Measurements from ENCODE around the gene MRPL28. TPM values are rescaled to one million over a fixed set of nuclear protein-coding genes. Genes with fewer than 3 reads are reported as not detected.

MRPL28 gene
- total RNA-seq, 4 donors from 2014 or later, result 58.3 to 73.4 (median 61.3) TPM

- Histone ChIP-seq H3K4me3 (no peak overlapping the region), H3K27ac (no peak overlapping the region), H3K9me3 (no peaks in the 10 kb centered on the region), H3K36me3 (peaks cover 0 to 22% (median 0%) of the 10 kb centered on the region in 3 donors), H3K4me1 (peaks cover 0 to 18% (median 12%) of the 10 kb centered on the region in 4 donors), H3K27me3 (no peaks in the 10 kb centered on the region)
- no peak for DNase-seq
- TF ChIP-seq CTCF (IDR thresholded peaks at IDR 0.05) (no peak), POLR2A (IDR thresholded peaks at IDR 0.05) (no peak)
Measured at GRCh38 chr16:321532-321931, 48.8 kb downstream of the MRPL28 start.

GRCh38 chr16:320206-320605 is 50.1 kb downstream of the MRPL28 start:
- Histone ChIP-seq H3K4me1 (peaks cover 0 to 7% (median 2%) of the 10 kb centered on the region in 4 donors), H3K4me3 (no peak overlapping the region), H3K27me3 (no peaks in the 10 kb centered on the region), H3K36me3 (peaks cover 0 to 22% (median 0%) of the 10 kb centered on the region in 3 donors), H3K9me3 (no peaks in the 10 kb centered on the region), H3K27ac (no peak overlapping the region)
- TF ChIP-seq CTCF (IDR thresholded peaks at IDR 0.05) (no peak), POLR2A (IDR thresholded peaks at IDR 0.05) (no peak)
- no peak for DNase-seq

- Histone ChIP-seq H3K27me3 (no peaks in the 10 kb centered on the region), H3K9me3 (no peaks in the 10 kb centered on the region), H3K4me1 (no peaks in the 10 kb centered on the region), H3K36me3 (peaks cover 0 to 35% (median 0%) of the 10 kb centered on the region in 3 donors), H3K4me3 (no peak overlapping the region), H3K27ac (no peak overlapping the region)
- peak in 2 of 6 experiments; percentile 7 to 14 for TF ChIP-seq CTCF (IDR thresholded peaks at IDR 0.05)
- TF ChIP-seq POLR2A (IDR thresholded peaks at IDR 0.05), result no peak
- DNase-seq, result no peak
Measured at GRCh38 chr16:318628-319027, 51.7 kb downstream of the MRPL28 start.

GRCh38 chr16:317583-317982 is 52.8 kb downstream of the MRPL28 start:
- H3K27me3 ChIP-seq, result no peaks in the 10 kb centered on the region
- no peak overlapping the region for H3K4me3 ChIP-seq
- DNase-seq, result no peak
- TF ChIP-seq CTCF (IDR thresholded peaks at IDR 0.05) (no peak), POLR2A (IDR thresholded peaks at IDR 0.05) (no peak)
- H3K4me1 ChIP-seq, result no peaks in the 10 kb centered on the region
- peaks cover 0 to 46% (median 0%) of the 10 kb centered on the region in 3 donors for H3K36me3 ChIP-seq
- H3K9me3 ChIP-seq, result no peaks in the 10 kb centered on the region
- no peak overlapping the region for H3K27ac ChIP-seq

Other genes with a start within 250 kb of the MRPL28 start
- gene NPRL3, start 231.9 kb downstream of the MRPL28 start, total RNA-seq, result 10 to 100 TPM; 13.8 to 47.9 (median 28.3) TPM
- gene HBZ, start 217.9 kb downstream of the MRPL28 start, total RNA-seq, result not detected
- not detected for gene HBM, start 204.6 kb downstream of the MRPL28 start, total RNA-seq
- gene HBA2, start 197.7 kb downstream of the MRPL28 start, total RNA-seq, result 1 to 10 TPM in 1 of 4 donors, not detected in 3; 9.1 TPM
- gene HBA1, start 193.9 kb downstream of the MRPL28 start, total RNA-seq, result not detected
- gene HBQ1, start 190.1 kb downstream of the MRPL28 start, total RNA-seq, result not detected
- 100 to 1,000 TPM in 3 of 4 donors, 10 to 100 TPM in 1; 87.6 to 440 (median 156) TPM for gene LUC7L, start 141.1 kb downstream of the MRPL28 start, total RNA-seq
- 100 to 1,000 TPM; 108 to 223 (median 166) TPM for gene FAM234A, start 135.7 kb downstream of the MRPL28 start, total RNA-seq
- gene RGS11, start 94.6 kb downstream of the MRPL28 start, total RNA-seq, result 10 to 100 TPM in 3 of 4 donors, 1 to 10 TPM in 1; 6.1 to 16.5 (median 11.4) TPM
- 100 to 1,000 TPM in 1 of 4 donors, 10 to 100 TPM in 1, 1 to 10 TPM in 1, not detected in 1; 3.7 to 112 (median 67.5) TPM for gene ARHGDIG, start 89.9 kb downstream of the MRPL28 start, total RNA-seq
- gene PDIA2, start 87.4 kb downstream of the MRPL28 start, total RNA-seq, result 10 to 100 TPM in 2 of 4 donors, 1 to 10 TPM in 2; 1.7 to 29.2 (median 11.1) TPM
- gene AXIN1, start 17.8 kb downstream of the MRPL28 start, total RNA-seq, result 10 to 100 TPM; 31.4 to 47.2 (median 37.3) TPM
- gene PGAP6, start 11.4 kb upstream of the MRPL28 start, total RNA-seq, result 100 to 1,000 TPM; 130 to 211 (median 166) TPM
- 10 to 100 TPM in 3 of 4 donors, 1 to 10 TPM in 1; 9.6 to 65.2 (median 29.5) TPM for gene NME4, start 26.7 kb upstream of the MRPL28 start, total RNA-seq
- gene DECR2, start 31.3 kb upstream of the MRPL28 start, total RNA-seq, result 100 to 1,000 TPM in 2 of 4 donors, 10 to 100 TPM in 2; 32.2 to 154 (median 105) TPM
- gene RAB11FIP3, start 55.1 kb upstream of the MRPL28 start, total RNA-seq, result 100 to 1,000 TPM in 2 of 4 donors, 10 to 100 TPM in 2; 55.5 to 136 (median 106) TPM
- gene CAPN15, start 157.2 kb upstream of the MRPL28 start, total RNA-seq, result 100 to 1,000 TPM in 3 of 4 donors, 10 to 100 TPM in 1; 50.3 to 249 (median 167) TPM
- not detected for gene PRR35, start 189.9 kb upstream of the MRPL28 start, total RNA-seq
- 10 to 100 TPM in 1 of 4 donors, 1 to 10 TPM in 3; 1.2 to 17.3 (median 1.5) TPM for gene NHLRC4, start 196.5 kb upstream of the MRPL28 start, total RNA-seq
- 10 to 100 TPM; 33.1 to 65.6 (median 55.2) TPM for gene PIGQ, start 199.4 kb upstream of the MRPL28 start, total RNA-seq
- gene RAB40C, start 219.5 kb upstream of the MRPL28 start, total RNA-seq, result 10 to 100 TPM; 27.2 to 83.6 (median 62.7) TPM

Measured in Peyer's patch (tissue), 4 donors.